Measurements from ENCODE around the gene RSKR. TPM values are rescaled to one million over a fixed set of nuclear protein-coding genes. Genes with fewer than 3 reads are reported as not detected.

Gene RSKR
- total RNA-seq, 4 donors from 2014 or later, result 4.2 to 13.1 (median 9.5) TPM

DNA sequence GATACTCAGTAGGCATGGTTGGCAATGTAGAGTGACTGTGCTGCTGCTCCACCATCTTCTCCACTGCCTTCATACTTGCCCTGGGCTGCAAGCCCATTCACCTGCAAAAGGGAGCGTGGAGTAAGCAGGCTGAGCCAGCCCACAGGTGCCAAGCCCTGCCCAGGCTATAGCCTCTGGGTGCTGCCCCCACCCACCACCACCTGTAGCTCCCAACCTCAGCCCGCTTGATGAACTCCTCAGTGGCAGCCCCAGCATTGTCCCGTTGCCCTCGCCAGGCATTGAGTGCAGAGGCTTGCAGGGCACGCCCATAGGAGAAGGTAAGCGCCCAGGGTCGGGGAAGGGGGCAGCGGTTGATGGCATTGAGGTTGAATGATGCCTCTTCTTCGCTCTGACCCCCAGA is 40.5 kb downstream of the RSKR start:
- H3K4me1 ChIP-seq, result peaks cover 18 to 20% of the 10 kb centered on the region in 2 donors
- 98 to 100% methylated on average over 5 to 7 of the region's 9 CpGs for WGBS, 2 donors
- no peak overlapping the region for H3K27ac ChIP-seq
- intact Hi-C loops (cut with DNase I), result no loop called here
- no peak for TF ChIP-seq POLR2A (IDR thresholded peaks at IDR 0.05)
- TF ChIP-seq, protein P1, sequence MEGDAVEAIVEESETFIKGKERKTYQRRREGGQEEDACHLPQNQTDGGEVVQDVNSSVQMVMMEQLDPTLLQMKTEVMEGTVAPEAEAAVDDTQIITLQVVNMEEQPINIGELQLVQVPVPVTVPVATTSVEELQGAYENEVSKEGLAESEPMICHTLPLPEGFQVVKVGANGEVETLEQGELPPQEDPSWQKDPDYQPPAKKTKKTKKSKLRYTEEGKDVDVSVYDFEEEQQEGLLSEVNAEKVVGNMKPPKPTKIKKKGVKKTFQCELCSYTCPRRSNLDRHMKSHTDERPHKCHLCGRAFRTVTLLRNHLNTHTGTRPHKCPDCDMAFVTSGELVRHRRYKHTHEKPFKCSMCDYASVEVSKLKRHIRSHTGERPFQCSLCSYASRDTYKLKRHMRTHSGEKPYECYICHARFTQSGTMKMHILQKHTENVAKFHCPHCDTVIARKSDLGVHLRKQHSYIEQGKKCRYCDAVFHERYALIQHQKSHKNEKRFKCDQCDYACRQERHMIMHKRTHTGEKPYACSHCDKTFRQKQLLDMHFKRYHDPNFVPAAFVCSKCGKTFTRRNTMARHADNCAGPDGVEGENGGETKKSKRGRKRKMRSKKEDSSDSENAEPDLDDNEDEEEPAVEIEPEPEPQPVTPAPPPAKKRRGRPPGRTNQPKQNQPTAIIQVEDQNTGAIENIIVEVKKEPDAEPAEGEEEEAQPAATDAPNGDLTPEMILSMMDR (IDR thresholded peaks at IDR 0.05), result no peak
- H3K36me3 ChIP-seq, result no peaks in the 10 kb centered on the region
- H3K4me3 ChIP-seq (replicated peaks in 1 of 3), result no peak overlapping the region
- no peaks in the 10 kb centered on the region for H3K9me3 ChIP-seq
- no peaks in the 10 kb centered on the region for H3K27me3 ChIP-seq
- DNase-seq, result no peak

DNA sequence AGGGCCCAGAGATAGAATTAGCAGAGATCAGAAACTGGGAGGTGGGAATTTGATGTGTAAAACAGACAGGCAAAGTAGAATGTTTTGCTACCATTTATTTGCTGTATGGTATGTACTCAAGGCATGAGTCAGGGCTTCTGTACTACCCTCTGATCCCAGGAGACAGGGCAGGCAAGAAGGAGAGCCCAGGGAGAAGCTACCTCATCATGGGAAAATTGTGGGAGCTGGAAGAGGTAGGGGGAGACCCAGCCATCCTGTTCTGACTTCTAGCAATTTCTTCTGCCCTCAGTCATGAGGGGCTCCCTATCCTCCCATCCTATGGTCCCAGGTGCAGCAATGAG is 41.0 kb downstream of the RSKR start:
- Histone ChIP-seq H3K27me3 (no peaks in the 10 kb centered on the region), H3K9me3 (no peaks in the 10 kb centered on the region), H3K36me3 (no peaks in the 10 kb centered on the region), H3K4me3 (replicated peaks in 1 of 3) (no peak overlapping the region), H3K27ac (no peak overlapping the region), H3K4me1 (peaks cover 18 to 20% of the 10 kb centered on the region in 2 donors)
- TF ChIP-seq POLR2A (IDR thresholded peaks at IDR 0.05), result no peak
- TF ChIP-seq, protein P1 (IDR thresholded peaks at IDR 0.05), result no peak
- intact Hi-C loops (cut with DNase I), result no loop called here
- no peak for DNase-seq

DNA sequence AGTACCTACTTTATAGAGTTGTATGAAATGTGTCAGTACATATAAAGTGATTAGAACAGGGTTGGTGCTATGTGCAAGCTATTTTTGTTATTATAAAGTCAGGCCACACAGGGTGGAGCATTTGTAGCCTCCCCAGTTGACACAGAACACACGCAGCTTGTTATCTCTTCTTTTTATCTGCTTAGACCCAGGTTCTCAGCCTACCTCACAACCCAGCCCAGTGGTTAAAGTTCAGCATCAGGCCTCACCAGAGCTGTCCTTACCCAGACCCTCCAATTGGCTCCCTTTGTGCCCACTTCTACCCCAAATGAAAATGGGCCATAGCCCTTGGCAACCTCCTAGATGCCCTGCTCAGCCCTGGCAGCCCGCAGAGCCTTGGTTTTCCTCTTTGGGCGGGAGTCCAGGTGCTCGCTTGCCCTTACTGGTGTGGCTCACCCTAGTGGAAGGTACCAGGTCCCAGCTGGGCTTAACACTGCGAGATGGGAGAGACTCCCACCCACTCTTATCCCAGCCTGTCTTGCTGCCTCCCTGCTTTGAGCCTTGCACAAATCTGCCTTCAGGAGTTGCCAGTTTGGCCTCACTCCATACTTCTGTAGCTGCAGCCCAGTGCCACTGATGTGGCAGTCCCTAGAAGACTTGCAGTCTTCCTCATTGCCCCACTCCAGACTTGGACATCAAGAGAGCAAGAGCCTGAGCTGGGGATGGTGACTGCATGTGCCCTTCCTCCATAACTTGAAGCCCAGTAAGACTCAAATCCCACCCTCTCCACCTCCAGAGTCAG is 41.5 kb downstream of the RSKR start:
- no peak for DNase-seq
- TF ChIP-seq, protein P1 (IDR thresholded peaks at IDR 0.05), result no peak
- TF ChIP-seq POLR2A (IDR thresholded peaks at IDR 0.05), result no peak
- H3K36me3 ChIP-seq, result no peaks in the 10 kb centered on the region
- no peaks in the 10 kb centered on the region for H3K9me3 ChIP-seq
- no peaks in the 10 kb centered on the region for H3K27me3 ChIP-seq
- intact Hi-C loops (cut with DNase I), result no loop called here
- H3K27ac ChIP-seq, result peak overlapping the region in 1 of 3 donors; percentile 76
- 73 to 94% methylated on average over 4 to 5 of the region's 5 CpGs for WGBS, 2 donors
- H3K4me1 ChIP-seq, result peaks cover 18 to 20% of the 10 kb centered on the region in 2 donors
- H3K4me3 ChIP-seq (replicated peaks in 1 of 3), result peak overlapping the region in 1 of 3 donors; percentile 96

DNA sequence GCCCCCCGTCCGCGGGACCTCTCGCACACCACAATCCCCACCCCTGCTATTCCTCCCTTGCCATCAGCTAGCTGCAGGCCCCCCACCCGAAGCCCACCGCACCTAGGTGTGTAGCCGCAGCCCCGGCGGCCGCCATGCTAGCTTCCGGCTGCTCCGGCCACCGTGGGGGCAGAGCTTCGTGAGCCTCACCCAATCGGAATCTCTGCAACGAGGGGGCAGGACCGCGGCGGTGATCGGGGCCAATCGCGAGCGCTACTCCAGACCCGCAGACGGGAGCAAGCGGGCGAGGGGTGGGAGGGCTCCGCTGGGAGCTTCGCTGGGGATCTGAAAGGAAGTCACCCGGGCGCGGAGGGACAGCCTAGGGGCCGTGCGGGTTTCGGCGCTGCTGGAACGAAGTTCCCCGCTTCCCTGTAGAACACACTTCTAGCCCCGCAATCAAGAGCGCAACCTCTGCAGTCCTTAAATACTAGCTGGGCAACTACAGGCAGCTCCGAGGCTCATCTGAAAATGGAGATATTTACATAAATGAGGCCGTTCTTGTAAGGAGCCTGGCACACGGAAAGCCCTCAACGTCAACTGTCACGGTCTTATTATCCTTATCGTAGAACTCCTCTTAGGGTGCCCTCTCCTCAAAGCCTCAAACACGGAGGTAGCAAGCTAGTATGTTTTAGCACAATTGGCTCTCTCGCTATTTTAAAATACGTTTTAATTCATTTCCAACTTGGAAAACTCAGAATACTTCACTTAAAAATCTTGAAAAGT is 42.4 kb downstream of the RSKR start, which contains the start of gene PIGS:
Gene PIGS, minus strand, starts transcription at position 164 of the 762 bp plus-strand sequence. Its CDS starts 28 bp downstream, at position 136.
- H3K4me1 ChIP-seq, result peaks cover 18 to 20% of the 10 kb centered on the region in 2 donors
- intact Hi-C loops (cut with DNase I), result no loop called here
- peak within 1 kb of the TSS; percentile 38 to 76 (median 68) for H3K27ac ChIP-seq
- 0% methylated on average over 11 to 18 of the region's 49 CpGs for WGBS, 2 donors
- H3K27me3 ChIP-seq, result no peaks in the 10 kb centered on the region
- H3K4me3 ChIP-seq (replicated peaks in 1 of 3), result peak within 1 kb of the TSS; percentile 86 to 96 (median 88)
- TF ChIP-seq, protein P1 (IDR thresholded peaks at IDR 0.05), result no peak
- TF ChIP-seq POLR2A (IDR thresholded peaks at IDR 0.05), result peak; percentile 8 to 86
- no peaks in the 10 kb centered on the region for H3K36me3 ChIP-seq
- peak; percentile 96 to 97 for DNase-seq
- H3K9me3 ChIP-seq, result no peaks in the 10 kb centered on the region
